K562 (cell line): ENCODE results near the gene FAM171A2. TPM values are rescaled to one million over a fixed set of nuclear protein-coding genes. Genes with fewer than 3 reads are reported as not detected.

ENCODE experiments used
- ATF7 ChIP-seq: fragments of 450-650 bp; IDR thresholded peaks from 2 replicates; pipeline ENCODE4 v1.7.1; 2014; ENCODE audit warnings: mild to moderate bottlenecking, moderate library complexity
- CXXC5 ChIP-seq: fragments of 250-450 bp; sonication (Bioruptor Pico); IDR thresholded peaks from 2 replicates; pipeline ENCODE4 v1.8.0; 2022; ENCODE audit warnings: inconsistent platforms, mild to moderate bottlenecking, moderate library complexity
- FOXK1 ChIP-seq: sonication (generic); formaldehyde crosslinking; IDR thresholded peaks from 2 replicates; pipeline ENCODE4 v1.8.0; 2022; ENCODE audit warnings: missing genetic modification reagents, mild to moderate bottlenecking, borderline replicate concordance
- GATAD2A ChIP-seq: fragments of 450-650 bp; IDR thresholded peaks from 2 replicates; pipeline ENCODE4 v1.6.1; 2017
- HDAC2 ChIP-seq: fragments of 450-650 bp; IDR thresholded peaks from 2 replicates; pipeline ENCODE4 v1.6.1; 2016; ENCODE audit warnings: mild to moderate bottlenecking
- PCBP1 ChIP-seq: fragments of 200-400 bp; formaldehyde crosslinking; IDR thresholded peaks from 2 replicates; pipeline ENCODE4 v1.6.1; 2018; ENCODE audit warnings: mild to moderate bottlenecking, low read depth, low read length; ENCODE audit not compliant: poor library complexity, severe bottlenecking
- PHB ChIP-seq: fragments of 250-450 bp; sonication (Bioruptor Pico); IDR thresholded peaks from 2 replicates; pipeline ENCODE4 v1.5.0; 2021
- PHF20 ChIP-seq: fragments of 450-650 bp; IDR thresholded peaks from 2 replicates; pipeline ENCODE4 v1.6.1; 2018; ENCODE audit not compliant: partially characterized antibody
- POLR2AphosphoS5 ChIP-seq: IDR thresholded peaks from 2 replicates; pipeline ENCODE4 v1.6.1; 2011; ENCODE audit warnings: mild to moderate bottlenecking, low read depth, low read length, moderate library complexity; ENCODE audit not compliant: control insufficient read depth, insufficient read depth
- RFX5 ChIP-seq: IDR thresholded peaks from 2 replicates; pipeline ENCODE4 v1.6.1; 2011; ENCODE audit warnings: low read depth, mild to moderate bottlenecking, improper control_type of control experiment, low read length
- SRSF3 ChIP-seq: fragments of 200-400 bp; formaldehyde crosslinking; IDR thresholded peaks from 2 replicates; pipeline ENCODE4 v1.6.1; 2016; ENCODE audit warnings: mild to moderate bottlenecking, low read length, moderate library complexity; ENCODE audit not compliant: insufficient read depth
- SUPT5H ChIP-seq: fragments of 450-650 bp; IDR thresholded peaks from 2 replicates; pipeline ENCODE4 v1.6.1; 2016
- TAL1 ChIP-seq: fragments of 450-650 bp; IDR thresholded peaks from 2 replicates; pipeline ENCODE4 v1.6.1; 2016; ENCODE audit warnings: mild to moderate bottlenecking
- TFAP4 ChIP-seq: sonication (generic); formaldehyde crosslinking; IDR thresholded peaks from 2 replicates; pipeline ENCODE4 v1.8.0; 2022; ENCODE audit warnings: missing genetic modification reagents, mild to moderate bottlenecking, moderate library complexity, borderline replicate concordance
- THRA ChIP-seq: fragments of 450-650 bp; IDR thresholded peaks from 2 replicates; pipeline ENCODE4 v1.6.1; 2017; ENCODE audit warnings: mild to moderate bottlenecking, moderate library complexity
- ZNF384 ChIP-seq: IDR thresholded peaks from 2 replicates; pipeline ENCODE4 v1.6.1; 2012; ENCODE audit warnings: low read depth, low read length, improper control_type of control experiment
- ZNF778 ChIP-seq: fragments of 450-650 bp; formaldehyde crosslinking; IDR thresholded peaks from 2 replicates; pipeline ENCODE4 v1.4.0; 2020; ENCODE audit warnings: mild to moderate bottlenecking, moderate library complexity
- ZSCAN32 ChIP-seq: fragments of 450-650 bp; formaldehyde crosslinking; IDR thresholded peaks from 2 replicates; pipeline ENCODE4 v1.4.0; 2020; ENCODE audit warnings: mild to moderate bottlenecking, moderate library complexity
- polyA plus RNA-seq, 8 experiments: library from polyadenylated mRNA; depleted of rRNA in 4 of 8; stranded (reverse) in 5 of 8; unstranded in 3 of 8; fragments of >200 nt; fragmentation: Nextera tagmentation in 2 of 8; fragmentation: Illumina TruSeq in 1 of 8; extraction: Ambion mirVana in 2 of 8; extraction: Trizol in 1 of 8; gene quantifications; 2 replicates each; pipeline versions ENCODE4 v1.2.1 to v1.2.3, GENCODE V29; 2011 to 2014; ENCODE audit warnings: inconsistent platforms in 1 of 8, missing spikeins in 1 of 8
- total RNA-seq, 7 experiments: library from RNA; depleted of rRNA in 6 of 7; stranded (reverse); fragments of >200 nt in 6 of 7; fragmentation: Illumina TruSeq in 2 of 7; extraction: Trizol in 2 of 7; gene quantifications; 2 replicates each; pipeline versions ENCODE4 v1.2.1 to v1.2.3, GENCODE V29; 2011 to 2021; ENCODE audit warnings: low replicate concordance in 1 of 7
- TF ChIP-seq, protein P1 (sequence below): sonication (generic); formaldehyde crosslinking; IDR thresholded peaks from 2 replicates; pipeline ENCODE4 v1.8.1; 2023; ENCODE audit warnings: mild to moderate bottlenecking, missing genetic modification reagents
- TF ChIP-seq, protein P2 (sequence below): fragments of 450-650 bp; formaldehyde crosslinking; IDR thresholded peaks from 2 replicates; pipeline ENCODE4 v1.4.0; 2022; ENCODE audit warnings: missing genetic modification characterization

FAM171A2 gene
- total and polyA plus RNA-seq, 9 of the 15 experiments (the other 6 are each of a cell fraction or from before 2014, with no cell fraction given), result 0.10 to 10.2 (median 2.0) TPM; not detected in 1

DNA sequence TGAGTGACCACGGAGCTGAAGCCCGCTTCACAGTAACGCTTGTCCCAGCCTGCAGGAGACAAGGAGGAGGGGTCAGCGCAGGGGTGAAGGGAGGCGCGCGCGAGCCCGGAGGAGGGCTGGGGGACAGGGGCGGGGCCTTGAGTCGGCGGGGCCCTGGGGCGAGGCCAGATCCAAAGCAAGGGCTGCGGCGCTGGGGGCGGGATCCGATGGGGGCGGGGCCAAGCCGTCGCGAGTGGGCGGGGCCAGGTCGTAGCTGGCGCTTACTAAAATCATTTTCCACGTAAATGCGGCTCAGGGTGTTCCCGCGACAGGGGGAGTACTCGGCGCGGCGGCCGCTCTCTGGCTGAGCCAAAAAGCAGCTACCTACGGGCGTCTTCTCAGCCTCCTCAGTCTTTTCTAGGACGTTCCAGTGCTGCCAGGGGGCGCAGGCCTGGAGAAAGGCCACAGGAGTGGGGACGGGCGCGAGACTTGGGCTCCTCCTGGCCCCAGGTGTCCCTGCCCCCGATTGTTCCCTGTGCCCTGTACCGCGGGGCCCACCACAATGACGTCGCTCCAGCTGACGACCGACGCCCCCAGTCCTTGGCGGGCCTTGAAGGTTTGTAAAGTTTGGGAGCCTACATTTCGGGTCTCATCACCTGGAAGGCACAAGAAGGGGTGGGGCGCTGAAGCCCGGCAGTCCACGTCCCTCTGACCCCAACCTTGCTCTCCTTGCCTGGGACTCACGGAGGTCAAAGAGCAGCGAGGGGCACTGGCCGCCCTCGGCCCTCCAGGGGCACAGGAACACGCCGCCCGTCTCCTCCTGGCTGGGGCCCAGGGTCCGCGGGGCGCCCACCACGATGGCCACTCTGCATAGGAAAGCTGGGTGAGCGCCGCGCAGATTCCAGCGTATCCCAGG is 21.9 kb upstream of the FAM171A2 start (continued):
- TF ChIP-seq TFAP4, result peak; percentile 95
- TF ChIP-seq, protein P1, sequence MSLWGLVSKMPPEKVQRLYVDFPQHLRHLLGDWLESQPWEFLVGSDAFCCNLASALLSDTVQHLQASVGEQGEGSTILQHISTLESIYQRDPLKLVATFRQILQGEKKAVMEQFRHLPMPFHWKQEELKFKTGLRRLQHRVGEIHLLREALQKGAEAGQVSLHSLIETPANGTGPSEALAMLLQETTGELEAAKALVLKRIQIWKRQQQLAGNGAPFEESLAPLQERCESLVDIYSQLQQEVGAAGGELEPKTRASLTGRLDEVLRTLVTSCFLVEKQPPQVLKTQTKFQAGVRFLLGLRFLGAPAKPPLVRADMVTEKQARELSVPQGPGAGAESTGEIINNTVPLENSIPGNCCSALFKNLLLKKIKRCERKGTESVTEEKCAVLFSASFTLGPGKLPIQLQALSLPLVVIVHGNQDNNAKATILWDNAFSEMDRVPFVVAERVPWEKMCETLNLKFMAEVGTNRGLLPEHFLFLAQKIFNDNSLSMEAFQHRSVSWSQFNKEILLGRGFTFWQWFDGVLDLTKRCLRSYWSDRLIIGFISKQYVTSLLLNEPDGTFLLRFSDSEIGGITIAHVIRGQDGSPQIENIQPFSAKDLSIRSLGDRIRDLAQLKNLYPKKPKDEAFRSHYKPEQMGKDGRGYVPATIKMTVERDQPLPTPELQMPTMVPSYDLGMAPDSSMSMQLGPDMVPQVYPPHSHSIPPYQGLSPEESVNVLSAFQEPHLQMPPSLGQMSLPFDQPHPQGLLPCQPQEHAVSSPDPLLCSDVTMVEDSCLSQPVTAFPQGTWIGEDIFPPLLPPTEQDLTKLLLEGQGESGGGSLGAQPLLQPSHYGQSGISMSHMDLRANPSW (CRISPR knock-in tag), result 0 out of 2 replicates have a peak, but pooled peaks have one; percentile 69
- TF ChIP-seq SUPT5H, result peak; percentile 77
- TF ChIP-seq TAL1, result no peak
- peak; percentile 42 for TF ChIP-seq PHF20
- TF ChIP-seq, protein P2, sequence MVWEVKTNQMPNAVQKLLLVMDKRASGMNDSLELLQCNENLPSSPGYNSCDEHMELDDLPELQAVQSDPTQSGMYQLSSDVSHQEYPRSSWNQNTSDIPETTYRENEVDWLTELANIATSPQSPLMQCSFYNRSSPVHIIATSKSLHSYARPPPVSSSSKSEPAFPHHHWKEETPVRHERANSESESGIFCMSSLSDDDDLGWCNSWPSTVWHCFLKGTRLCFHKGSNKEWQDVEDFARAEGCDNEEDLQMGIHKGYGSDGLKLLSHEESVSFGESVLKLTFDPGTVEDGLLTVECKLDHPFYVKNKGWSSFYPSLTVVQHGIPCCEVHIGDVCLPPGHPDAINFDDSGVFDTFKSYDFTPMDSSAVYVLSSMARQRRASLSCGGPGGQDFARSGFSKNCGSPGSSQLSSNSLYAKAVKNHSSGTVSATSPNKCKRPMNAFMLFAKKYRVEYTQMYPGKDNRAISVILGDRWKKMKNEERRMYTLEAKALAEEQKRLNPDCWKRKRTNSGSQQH (CRISPR knock-in tag), result no peak
- TF ChIP-seq ZNF778 (CRISPR knock-in tag), result no peak
- no peak for TF ChIP-seq ZNF384
- no peak for TF ChIP-seq ZSCAN32 (CRISPR knock-in tag)
- TF ChIP-seq ATF7, result peak; percentile 73; the same call in 1 of the 2 replicates
- no peak for TF ChIP-seq PCBP1
- peak; percentile 63; the same call in 1 of the 2 replicates for TF ChIP-seq POLR2AphosphoS5
- no peak for TF ChIP-seq RFX5
- TF ChIP-seq PHB, result no peak
- no peak for TF ChIP-seq GATAD2A
- TF ChIP-seq CXXC5, result peak; percentile 69
- no peak for TF ChIP-seq THRA
- TF ChIP-seq FOXK1 (CRISPR knock-in tag), result 0 out of 2 replicates have a peak, but pooled peaks have one; percentile 88
- TF ChIP-seq SRSF3, result no peak
- TF ChIP-seq HDAC2, result 0 out of 2 replicates have a peak, but pooled peaks have one; percentile 47
- TF ChIP-seq, all 486 proteins: peak for 72
